SK-N-SH (cell line): Measurements from ENCODE around the gene RAC3.

ENCODE experiments used
- CTCF ChIP-seq: fragments of 200-600 bp; sonication (generic); IDR thresholded peaks from 2 replicates; pipeline ENCODE4 v1.6.1; 2017; ENCODE audit warnings: antibody characterized with exemption, mild to moderate bottlenecking, moderate library complexity
- ELF1 ChIP-seq: IDR thresholded peaks from 2 replicates; pipeline ENCODE4 v1.4.0; 2012
- EP300 ChIP-seq, 2 experiments: IDR thresholded peaks; 2 replicates each; pipeline versions ENCODE4 v1.4.0 to v1.6.1; 2012; ENCODE audit warnings: borderline replicate concordance in 1 of 2, low read depth in 1 of 2, low read length in 1 of 2
- GABPA ChIP-seq: IDR thresholded peaks from 2 replicates; pipeline ENCODE4 v1.4.0; 2012; ENCODE audit warnings: low read depth, mild to moderate bottlenecking
- GATA2 ChIP-seq: sonication (generic); formaldehyde crosslinking; IDR thresholded peaks from 2 replicates; pipeline ENCODE4 v1.5.0; 2020; ENCODE audit warnings: mild to moderate bottlenecking, missing genetic modification reagents
- JUND ChIP-seq: IDR thresholded peaks from 2 replicates; pipeline ENCODE4 v1.4.0; 2012
- MAX ChIP-seq: IDR thresholded peaks from 2 replicates; pipeline ENCODE4 v1.4.0; 2012; ENCODE audit warnings: low read depth
- NRF1 ChIP-seq: IDR thresholded peaks from 2 replicates; pipeline ENCODE4 v1.6.1; 2012; ENCODE audit warnings: low read depth, mild to moderate bottlenecking, low read length
- POLR2AphosphoS5 ChIP-seq: IDR thresholded peaks from 2 replicates; pipeline ENCODE4 v1.6.1; 2012; ENCODE audit warnings: low read depth, low read length
- REST ChIP-seq: IDR thresholded peaks from 2 replicates; pipeline ENCODE4 v1.6.1; 2012; ENCODE audit warnings: mild to moderate bottlenecking, low read depth, low read length, moderate library complexity
- RFX5 ChIP-seq: IDR thresholded peaks from 2 replicates; pipeline ENCODE4 v1.6.1; 2012; ENCODE audit warnings: mild to moderate bottlenecking, improper control_type of control experiment, low read length
- SMC3 ChIP-seq: IDR thresholded peaks from 2 replicates; pipeline ENCODE4 v1.6.1; 2012; ENCODE audit warnings: low read depth, low read length, improper control_type of control experiment
- TAF1 ChIP-seq: IDR thresholded peaks from 2 replicates; pipeline ENCODE4 v1.6.1; 2012; ENCODE audit warnings: low read depth, mild to moderate bottlenecking, low read length, moderate library complexity, borderline replicate concordance
- USF1 ChIP-seq: IDR thresholded peaks from 2 replicates; pipeline ENCODE4 v1.4.0; 2012; ENCODE audit warnings: low read depth, borderline replicate concordance

- TF ChIP-seq CTCF: no peak
- TF ChIP-seq USF1: no peak
- no peak for TF ChIP-seq MAX
- TF ChIP-seq TAF1: no peak
- no peak for TF ChIP-seq POLR2AphosphoS5
- TF ChIP-seq SMC3: no peak
- TF ChIP-seq ELF1: no peak
- no peak for TF ChIP-seq NRF1
- TF ChIP-seq RFX5: no peak
- no peak for TF ChIP-seq EP300 (IDR thresholded peaks at IDR 0.05; ENCODE audit: borderline replicate concordance in 1 of 2, low read depth in 1 of 2, low read length in 1 of 2)
- TF ChIP-seq JUND: no peak
- TF ChIP-seq GABPA: no peak
- no peak for TF ChIP-seq REST
- TF ChIP-seq GATA2: no peak
Observed at GRCh38 chr17:82013341-82013740, 18.1 kb upstream of the RAC3 start.
